SIG-M5 treated with dmso at 0.1 percent for 504 hours (cell line): Measurements from ENCODE around the gene IL17RA.
"Not testable (repeated sequence)": the region's sequence is repeated elsewhere in the genome, so short reads cannot be mapped to it uniquely, and the experiment has no call there.

Experiments
- DNase-seq: peaks from one replicate; lab custom pipeline; 2025; ENCODE audit not compliant: unreplicated experiment; lab: John Stamatoyannopoulos, UW

The IL17RA gene, protein sequence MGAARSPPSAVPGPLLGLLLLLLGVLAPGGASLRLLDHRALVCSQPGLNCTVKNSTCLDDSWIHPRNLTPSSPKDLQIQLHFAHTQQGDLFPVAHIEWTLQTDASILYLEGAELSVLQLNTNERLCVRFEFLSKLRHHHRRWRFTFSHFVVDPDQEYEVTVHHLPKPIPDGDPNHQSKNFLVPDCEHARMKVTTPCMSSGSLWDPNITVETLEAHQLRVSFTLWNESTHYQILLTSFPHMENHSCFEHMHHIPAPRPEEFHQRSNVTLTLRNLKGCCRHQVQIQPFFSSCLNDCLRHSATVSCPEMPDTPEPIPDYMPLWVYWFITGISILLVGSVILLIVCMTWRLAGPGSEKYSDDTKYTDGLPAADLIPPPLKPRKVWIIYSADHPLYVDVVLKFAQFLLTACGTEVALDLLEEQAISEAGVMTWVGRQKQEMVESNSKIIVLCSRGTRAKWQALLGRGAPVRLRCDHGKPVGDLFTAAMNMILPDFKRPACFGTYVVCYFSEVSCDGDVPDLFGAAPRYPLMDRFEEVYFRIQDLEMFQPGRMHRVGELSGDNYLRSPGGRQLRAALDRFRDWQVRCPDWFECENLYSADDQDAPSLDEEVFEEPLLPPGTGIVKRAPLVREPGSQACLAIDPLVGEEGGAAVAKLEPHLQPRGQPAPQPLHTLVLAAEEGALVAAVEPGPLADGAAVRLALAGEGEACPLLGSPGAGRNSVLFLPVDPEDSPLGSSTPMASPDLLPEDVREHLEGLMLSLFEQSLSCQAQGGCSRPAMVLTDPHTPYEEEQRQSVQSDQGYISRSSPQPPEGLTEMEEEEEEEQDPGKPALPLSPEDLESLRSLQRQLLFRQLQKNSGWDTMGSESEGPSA

DNA sequence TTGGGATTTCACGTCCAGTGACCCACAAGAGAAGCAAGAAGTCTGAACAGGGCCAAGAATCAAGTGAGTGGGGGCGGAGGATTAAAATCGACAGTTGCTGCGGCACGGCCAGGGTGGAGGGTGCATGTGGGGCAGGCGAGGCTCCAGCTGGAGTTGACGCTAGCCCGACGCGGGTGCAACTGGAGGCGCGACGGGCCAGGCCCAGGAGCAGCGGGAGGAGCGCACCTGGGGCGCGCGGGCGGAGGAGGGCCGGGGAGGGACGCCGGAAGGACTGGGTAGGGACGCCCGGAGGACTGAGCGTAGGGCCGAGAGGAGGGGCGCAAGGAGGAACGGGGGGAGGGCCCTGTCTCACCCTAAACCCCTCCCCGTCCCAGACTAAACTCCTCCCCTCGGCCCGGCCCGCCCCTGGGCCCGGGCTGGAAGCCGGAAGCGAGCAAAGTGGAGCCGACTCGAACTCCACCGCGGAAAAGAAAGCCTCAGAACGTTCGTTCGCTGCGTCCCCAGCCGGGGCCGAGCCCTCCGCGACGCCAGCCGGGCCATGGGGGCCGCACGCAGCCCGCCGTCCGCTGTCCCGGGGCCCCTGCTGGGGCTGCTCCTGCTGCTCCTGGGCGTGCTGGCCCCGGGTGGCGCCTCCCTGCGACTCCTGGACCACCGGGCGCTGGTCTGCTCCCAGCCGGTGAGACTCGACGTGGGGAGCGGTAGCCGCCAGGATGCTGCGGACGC, at the start of gene IL17RA:
Gene IL17RA, plus strand, starts transcription at position 447 of the 723 bp plus-strand sequence. Its CDS starts 92 bp downstream, at position 539.
- DNase-seq = peak; percentile 91

DNA sequence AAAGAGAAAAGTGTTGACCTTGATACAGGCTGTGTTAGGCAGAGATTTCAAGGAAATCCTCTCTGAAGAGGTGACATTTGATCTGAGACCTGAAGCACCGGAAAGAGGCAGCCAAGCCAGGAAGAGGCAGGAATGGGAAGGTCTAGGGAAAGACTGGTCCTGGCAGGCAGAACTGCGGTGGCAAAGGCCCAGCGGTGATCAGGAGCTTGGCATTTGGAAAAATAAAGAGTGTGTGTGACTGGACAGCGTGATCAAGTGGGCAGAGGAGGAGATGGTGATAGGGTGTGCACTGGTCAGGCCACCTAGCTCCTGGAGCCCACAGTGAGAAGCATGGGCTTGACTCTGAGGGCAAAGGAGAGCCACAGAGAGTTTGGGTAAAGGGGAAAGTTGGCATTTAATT, 49.6 kb upstream of the IL17RA start:
- no peak for DNase-seq

DNA sequence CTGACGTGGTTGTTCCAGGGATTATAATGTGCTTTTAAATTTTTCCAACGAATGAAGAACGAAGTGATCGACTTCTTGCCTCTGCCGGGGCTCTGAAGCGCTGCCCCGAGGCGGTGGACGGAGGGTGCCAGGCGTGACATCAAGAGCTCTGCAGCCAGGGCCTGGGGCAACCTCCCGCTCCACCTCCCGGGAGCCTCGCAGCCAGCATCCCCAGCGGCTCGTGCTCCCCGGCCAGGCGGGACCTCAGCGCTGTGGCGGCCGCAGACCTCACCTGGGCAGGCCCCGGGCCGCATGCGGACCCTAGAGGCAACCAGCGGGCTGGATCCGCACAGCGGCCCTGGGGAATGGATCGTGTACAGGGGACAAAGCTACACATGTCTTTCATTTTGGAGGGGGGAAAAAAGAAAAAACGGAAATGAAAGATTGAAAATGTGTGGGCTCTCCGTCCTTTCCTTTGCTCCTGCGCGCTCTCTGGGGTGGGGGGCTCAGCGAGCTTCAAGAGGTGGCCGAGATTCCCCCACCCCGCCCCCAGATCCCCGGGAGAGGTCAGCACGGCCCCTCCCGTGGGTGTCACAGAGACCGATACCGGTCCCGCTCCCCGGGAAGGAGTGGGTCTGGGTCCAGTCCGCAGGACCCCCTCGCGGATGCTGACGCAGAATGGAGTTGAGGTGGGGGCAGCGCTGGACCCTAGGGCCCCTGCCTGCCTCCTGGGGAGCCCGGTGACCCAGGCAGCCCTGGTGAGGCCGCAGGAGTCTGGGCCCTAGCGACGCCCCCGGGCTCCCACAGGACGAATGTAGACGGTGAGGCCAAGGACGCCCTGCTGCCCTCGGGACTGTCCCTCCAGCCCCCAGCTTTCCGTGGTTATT, 48.6 kb upstream of the IL17RA start:
- DNase-seq = not testable (repeated sequence)

DNA sequence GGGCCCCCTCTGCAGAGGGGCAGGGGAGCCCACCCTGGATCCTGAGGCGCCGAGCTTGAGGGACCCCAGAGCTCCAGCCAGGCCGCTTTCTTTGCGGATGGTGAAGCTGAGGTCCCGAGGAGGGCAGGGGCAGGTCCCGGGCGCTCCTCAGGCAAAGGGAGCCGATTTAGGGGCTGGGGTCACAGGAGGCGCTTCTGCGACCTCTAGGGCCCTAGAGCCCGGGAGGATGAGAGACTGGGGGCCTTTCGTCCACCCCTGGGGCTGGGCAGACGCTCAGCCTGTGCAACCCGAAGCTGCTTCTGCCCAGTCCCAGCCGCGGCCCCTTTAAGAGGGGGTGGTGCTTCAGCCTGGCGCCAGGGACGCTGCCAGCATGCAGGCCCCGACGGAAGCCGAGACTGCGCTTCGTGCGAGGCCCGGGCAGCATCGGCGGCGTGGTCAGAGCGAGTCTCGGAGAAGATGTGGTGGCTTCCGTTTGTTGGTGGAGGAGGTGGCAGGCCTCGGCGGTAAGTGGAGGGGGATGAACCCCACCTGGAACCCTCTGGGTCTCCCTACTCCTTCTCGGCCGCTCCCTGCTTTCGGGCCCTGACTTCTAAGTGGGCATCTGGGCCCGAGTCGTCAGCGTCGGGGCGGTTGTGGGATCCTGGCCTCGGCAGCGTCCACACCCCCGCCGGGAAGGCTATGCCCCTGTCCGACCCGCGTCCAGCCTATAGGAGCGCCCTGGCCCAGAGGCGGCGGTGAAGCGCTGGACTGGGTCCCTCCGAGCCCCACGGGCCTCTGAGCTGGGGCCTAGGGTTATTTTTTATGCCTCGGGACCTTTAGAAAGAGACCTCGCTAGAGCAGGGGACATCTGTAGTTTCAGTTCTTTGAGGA, 47.7 kb upstream of the IL17RA start:
- not testable (repeated sequence) for DNase-seq

DNA sequence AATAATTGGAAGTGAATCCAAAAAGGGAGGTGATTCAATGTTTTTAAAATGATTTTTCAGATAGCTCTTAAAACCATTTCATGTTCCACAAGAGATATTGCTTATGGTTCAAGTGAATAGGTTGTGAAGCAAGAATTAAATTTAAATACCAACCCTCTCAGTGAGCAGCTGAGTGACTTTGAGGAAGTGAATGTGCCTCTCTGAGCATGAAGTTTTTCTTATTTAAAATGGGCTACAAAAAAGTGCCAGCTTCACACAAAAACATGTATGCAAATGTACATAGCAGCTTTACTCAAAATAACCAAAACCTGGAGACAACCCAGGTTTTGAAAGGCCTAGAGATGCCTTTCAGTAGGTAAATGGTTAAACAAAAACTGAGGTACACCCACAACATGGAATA, 41.3 kb upstream of the IL17RA start:
- no peak for DNase-seq

DNA sequence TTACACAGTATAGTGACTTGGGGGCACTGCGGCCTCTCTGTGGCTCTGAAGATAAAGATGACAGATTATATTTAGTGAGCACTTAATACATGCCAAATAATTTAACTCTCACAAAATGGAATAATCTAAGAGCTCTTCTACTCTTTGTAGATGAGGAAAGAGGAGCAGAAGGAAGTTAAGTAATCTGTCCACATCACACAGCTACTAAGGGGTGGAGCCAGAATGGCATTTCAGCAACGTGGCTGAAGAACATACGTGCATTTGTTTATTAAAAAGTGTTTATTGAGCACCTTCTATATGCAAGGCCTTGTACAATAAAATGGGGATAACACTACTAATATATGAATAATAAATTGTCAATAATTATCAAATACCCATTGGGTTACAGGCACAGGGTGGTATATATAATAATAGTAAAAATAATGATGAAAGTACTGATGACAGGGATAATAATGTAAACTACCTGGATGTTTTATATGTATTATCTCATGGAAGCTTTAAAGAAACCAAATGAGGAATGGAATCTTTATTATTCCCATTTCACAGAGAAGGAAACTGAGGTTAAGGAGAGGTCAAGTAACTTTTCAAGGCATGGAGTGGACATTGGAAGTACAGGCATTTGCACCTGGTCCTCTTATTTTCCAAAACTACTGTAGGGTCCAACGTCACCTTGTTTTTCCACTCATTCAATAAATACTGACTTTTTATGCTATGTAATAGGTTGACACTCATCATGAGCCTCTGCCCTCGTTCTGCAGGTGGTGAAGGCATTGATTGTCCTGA, 38.0 kb upstream of the IL17RA start:
- peak; percentile 47 for DNase-seq

DNA sequence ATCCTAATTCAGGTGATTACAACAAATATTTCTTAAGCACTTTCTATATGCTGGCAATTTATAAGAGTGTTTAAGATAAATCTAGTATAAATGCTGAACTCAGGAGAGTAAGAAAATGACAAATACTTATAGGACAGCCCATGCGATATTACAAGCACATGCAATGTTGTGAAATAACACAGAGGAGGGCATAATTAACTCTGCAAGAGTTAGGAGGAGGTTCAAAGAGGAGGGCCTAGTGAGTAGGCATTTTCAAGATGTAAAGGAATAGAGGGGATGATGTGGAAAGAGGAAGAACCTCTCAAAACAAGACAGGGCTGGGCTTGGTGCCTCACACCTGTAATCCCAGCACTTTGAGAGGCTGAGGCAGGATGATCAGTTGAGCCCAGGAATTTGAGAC, 37.1 kb upstream of the IL17RA start:
- peak; percentile 81 for DNase-seq

DNA sequence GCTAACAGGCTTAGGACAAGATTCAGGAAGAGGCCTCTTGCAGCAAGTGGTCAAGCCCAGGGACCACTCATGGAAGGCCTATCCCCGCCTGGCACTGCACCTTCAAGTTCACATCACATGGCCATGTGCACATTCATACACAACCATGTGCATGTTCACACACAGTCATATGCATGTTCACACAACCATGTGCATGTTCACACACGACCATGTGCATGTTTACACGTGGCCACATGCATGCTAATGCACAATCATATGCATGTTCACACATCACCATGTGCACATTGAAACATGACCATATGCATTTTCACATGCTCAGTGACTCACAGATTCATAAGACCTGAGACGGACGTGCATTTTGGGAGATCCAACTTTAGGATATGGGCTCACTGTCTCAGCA, 28.7 kb upstream of the IL17RA start:
- no peak for DNase-seq

DNA sequence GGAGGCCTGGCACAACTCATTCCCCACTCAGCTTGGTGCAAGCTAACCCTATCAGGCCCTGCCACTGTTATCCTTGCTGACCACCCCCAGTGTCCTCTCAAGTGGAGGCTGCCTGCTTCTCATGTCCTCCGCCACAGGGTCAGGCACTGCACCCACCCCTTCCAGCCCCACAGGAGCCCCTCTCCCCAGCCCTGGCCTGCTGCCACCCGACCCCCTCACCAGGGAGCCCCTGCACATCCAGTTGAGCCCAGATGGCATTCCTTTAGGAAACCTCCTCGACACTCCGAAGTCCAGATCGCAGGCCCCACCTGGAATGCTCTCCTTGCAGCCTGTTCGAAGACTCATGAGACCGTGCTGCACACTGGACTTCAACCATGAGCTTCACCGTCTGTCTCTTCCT, 28.0 kb upstream of the IL17RA start:
- no peak for DNase-seq

DNA sequence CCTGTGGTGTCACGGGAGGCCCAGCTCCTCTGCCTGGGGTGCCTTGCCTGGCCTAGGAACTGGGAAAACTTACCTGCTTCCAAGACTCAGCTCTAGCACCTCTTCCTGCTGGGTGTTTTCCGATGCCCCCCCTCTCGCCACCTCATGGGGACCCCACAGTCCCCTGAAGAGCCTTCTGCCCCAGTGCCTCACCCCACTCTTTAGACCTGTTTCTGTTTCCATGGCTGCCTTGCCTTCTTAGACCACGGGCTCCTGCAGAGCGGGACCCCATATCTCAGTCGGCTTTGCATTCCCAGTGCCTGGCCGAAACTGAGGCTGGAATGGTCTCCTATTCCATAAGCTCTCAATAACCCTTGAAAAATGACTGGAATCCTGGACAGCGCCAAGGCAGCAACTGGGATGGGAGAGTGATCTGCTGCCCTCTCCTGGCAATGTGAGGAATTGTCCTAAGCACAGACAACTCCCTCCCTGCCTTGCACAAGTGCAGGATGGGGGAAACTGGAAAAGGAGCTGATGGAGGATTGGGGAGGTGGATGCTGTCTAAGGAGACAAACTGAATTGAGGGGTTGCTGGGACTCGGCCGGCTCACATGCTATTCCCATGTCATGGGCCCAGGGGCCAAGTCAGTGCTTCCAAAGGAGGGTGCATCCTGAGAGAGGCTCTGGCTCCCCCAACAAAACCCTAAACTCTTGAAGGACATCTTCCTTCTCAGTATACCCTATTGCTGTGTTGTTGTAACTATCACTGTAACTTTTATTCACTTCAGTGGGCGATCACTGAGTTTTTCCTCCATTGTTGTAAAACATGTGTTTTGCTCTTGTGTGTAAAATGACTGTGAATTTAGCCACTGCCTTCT, 26.6 kb upstream of the IL17RA start:
- DNase-seq = peak; percentile 28

DNA sequence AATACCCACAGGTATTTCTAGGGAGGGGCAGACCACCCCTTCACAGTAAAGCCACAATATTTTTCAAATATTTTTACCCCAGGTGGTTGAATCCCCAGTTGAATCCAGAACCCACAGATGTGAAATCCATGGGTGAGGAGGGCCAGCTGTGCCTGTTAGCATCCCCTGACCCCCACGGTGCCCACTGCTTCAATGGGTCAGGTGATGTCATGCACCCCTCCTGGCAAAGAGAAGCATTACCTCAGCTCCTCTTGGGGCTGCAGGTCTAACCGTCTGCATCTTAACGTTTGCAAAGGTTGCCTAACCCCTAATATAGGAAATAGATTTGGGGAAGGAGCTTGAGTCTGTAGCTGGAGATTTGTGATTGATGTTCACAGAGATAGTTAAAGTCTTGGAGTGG, 24.7 kb upstream of the IL17RA start:
- DNase-seq = no peak

DNA sequence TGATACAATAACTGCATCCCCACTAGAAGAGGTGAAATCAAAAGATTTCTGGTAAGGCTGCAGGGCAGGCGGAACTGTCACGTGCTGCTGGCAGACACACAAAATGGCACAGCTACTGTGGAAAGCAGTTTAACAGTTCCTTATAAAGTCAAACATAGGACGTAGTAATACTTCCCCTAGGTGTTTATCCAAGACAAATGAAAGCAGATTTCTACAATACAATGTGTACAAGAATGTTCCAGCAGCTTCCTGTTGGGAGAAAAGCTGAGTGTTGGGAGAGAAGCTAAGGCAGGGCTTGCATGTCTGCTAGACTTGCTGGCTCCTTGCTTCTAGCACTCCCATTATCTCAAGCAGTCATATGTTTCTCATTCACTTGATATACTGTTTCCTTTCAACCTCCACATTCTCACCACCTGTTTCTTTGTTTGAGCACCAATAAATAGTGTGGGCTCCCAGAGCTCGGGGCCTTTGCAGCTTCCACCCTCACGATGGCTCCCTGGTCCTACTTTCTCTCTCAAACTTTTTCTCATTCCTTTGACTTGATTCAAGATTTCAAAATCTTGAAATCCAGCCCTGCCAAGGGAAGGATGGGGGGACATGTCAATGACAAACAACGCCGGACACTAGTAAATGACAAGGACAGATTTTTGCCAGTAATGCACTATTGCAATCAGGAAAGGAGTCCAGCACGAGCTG, 21.2 kb upstream of the IL17RA start:
- no peak for DNase-seq

DNA sequence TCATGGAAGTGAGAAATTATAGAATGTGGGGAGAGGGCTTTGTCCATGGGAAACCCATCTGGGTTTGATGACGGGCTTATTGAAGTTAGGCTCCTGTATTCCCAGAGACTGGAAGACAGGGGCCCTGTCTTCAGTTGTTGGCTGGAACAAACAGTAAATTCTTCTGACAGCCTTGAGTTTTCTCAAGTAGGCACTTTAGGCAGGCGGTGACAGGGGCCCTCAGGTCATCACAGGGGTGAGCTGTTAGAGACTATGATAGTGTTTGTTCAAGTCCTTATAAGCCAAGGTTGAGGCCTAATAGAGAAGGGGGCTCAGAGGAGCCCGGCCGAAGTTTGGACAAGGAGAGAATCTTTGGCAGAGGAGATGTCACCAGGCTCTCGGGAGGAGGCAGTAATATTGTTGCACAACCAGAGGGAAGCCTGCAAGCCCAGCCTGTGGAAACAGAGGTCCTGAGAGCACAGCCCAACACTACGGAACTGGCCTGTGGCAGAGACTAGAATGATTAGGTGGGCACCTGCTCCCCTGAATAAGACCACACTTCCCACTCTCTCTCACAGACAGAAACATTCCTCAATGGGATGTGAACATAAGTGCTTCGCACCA, 20.2 kb upstream of the IL17RA start:
- no peak for DNase-seq

DNA sequence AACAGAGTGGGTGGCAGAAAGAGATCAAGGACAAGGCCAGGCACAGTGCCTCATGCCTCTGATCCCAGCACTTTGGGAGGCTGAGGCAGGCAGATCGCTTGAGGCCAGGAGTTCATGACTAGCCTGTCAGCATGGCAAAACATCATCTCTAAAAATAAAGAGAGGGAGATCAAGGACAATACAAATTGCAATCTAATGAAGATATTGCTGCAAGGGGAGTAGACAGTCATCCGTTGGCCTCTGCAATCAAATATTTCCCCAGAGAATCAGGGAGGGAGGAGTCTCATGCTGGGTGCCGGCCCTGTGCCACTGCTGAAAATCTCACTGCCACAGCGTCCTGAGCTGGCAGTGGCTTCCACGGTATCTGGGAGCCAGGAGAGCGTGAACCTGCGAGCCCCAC, 19.4 kb upstream of the IL17RA start:
- DNase-seq = no peak

DNA sequence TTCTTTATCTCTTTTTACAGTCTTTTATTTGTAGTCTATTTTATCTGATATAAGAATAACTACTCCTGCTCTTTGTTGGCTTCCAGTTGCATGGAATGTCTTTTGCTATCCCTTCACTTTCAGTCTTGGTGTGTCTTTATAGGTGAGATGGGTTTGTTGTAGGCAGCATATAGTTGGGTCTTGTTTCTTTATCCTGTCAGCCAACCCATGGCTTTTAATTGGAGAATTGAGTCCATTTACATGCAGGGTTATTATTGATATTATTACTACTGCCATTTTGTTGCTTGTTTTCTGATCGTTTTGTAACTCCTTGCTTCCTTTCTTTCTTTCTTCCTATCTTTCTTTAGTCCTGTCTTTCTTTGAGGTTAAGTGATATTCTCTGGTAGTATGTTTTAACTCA, 11.9 kb upstream of the IL17RA start:
- no peak for DNase-seq

DNA sequence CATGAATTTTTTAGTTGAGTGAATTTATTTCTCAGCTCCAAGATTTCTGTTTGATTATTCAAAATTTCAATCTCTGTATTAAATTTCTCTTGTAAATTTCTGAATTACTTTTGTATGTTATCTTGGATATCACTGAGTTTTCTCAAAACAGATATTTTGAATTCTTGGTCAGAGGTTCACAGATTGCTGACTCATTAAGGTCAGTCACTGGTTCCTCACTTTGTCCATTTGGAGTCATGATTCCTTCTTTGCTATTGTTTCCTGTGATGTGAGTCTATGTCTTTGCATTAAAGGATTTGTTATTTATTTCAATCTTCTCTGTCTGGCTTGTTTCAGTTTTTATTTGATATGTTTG, 10.2 kb upstream of the IL17RA start:
- no peak for DNase-seq

DNA sequence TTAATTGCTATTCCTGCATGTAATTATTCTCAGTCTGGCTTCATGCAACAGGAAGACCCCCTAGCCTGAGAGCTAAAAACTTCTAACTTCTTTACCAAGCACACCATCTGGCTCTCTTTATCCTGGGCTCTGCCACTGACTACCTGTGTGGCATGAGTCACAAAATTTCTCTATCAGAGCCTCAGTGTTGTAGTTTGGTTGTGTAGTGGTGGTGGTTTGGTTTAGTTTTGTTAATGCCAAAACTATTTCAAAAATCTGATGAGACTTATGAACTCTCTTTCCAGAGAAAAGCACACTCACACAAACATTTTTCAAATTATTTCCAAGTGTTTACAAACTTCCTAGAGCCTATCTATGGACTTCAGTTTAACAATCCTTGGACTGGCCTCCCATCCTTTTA, 7.5 kb upstream of the IL17RA start:
- DNase-seq = no peak
